Ovary (tissue), 9 donors: Measurements from ENCODE around the gene IGF1R. TPM values are rescaled to one million over a fixed set of nuclear protein-coding genes. Genes with fewer than 3 reads are reported as not detected.

ENCODE experiments used
- DNase-seq, 5 donors: peaks; one replicate each; pipeline ENCODE4 v3.0.0-alpha.2; 2019 to 2020
- H3K27ac ChIP-seq, 2 donors: fragments of 200-600 bp; one replicate each; pipeline versions ENCODE4 v1.5.1 to v1.8.0; 2019 to 2022
- H3K27me3 ChIP-seq: fragments of 200-600 bp; one replicate; pipeline ENCODE4 v1.8.0; 2022
- H3K36me3 ChIP-seq: fragments of 200-600 bp; sonication (generic); one replicate; pipeline ENCODE4 v1.5.1; 2019
- H3K4me1 ChIP-seq: one replicate; pipeline ENCODE4 v1.8.1; 2013; ENCODE audit warnings: mild to moderate bottlenecking, moderate library complexity; ENCODE audit not compliant: insufficient read depth
- H3K4me3 ChIP-seq: fragments of 200-600 bp; sonication (generic); one replicate; pipeline ENCODE4 v1.5.1; 2017
- H3K9me3 ChIP-seq, 2 donors: fragments of 200-600 bp in 1 of 2; sonication (generic) in 1 of 2; one replicate each; pipeline versions ENCODE4 v1.5.1 to v1.8.1; 2013 to 2019; ENCODE audit warnings: mild to moderate bottlenecking in 1 of 2, moderate library complexity in 1 of 2
- CTCF ChIP-seq, 3 donors: fragments of 450-650 bp in 2 of 3; fragments of 200-600 bp in 1 of 3; IDR thresholded peaks; one replicate each; pipeline versions ENCODE4 v1.5.1 to v1.8.0; 2016 to 2022; ENCODE audit warnings: antibody characterized with exemption in 3 of 3, mild to moderate bottlenecking in 1 of 3
- EP300 ChIP-seq: sonication (generic); formaldehyde crosslinking; IDR thresholded peaks from one replicate; pipeline ENCODE4 v1.6.1; 2017; ENCODE audit warnings: antibody characterized with exemption
- POLR2A ChIP-seq: fragments of 450-650 bp; IDR thresholded peaks from one replicate; pipeline ENCODE4 v1.6.1; 2017; ENCODE audit warnings: antibody characterized with exemption, mild to moderate bottlenecking, moderate library complexity
- whole genome bisulfite sequencing, 3 donors: extraction: QIAGEN DNeasy Blood & Tissue Kit in 1 of 3; methylation state at CpG; one replicate each; pipeline versions ENCODE4 v1.1.5 to v1.1.7; 2013 to 2017; 5-methylcytosine and 5-hydroxymethylcytosine counted together
- intact Hi-C, 4 donors: fragments of 100-400 bp; cut with DNase I; formaldehyde crosslinking; loops; one replicate each; pipeline versions ENCODE4 v1.11.0 to v1.15.1; 2022 to 2023
- polyA plus RNA-seq, 2 donors: library from polyadenylated mRNA; stranded (reverse); fragments of 200-250 nt in 1 of 2; fragments of 350-450 nt in 1 of 2; fragmentation: Illumina TruSeq in 1 of 2; extraction: RNeasy Lipid Tissue Mini Kit (QIAGEN cat#74804) in 1 of 2; gene quantifications; one replicate each; pipeline ENCODE4 v1.2.3, GENCODE V29; 2013 to 2014
- total RNA-seq, 7 donors: library from RNA; depleted of rRNA in 2 of 7; stranded (reverse); fragments of >200 nt in 2 of 7; fragmentation: NEBNext Ultra II Directional in 3 of 7; extraction: Animal tissue kit (Norgen Biotek cat#: 25700) in 3 of 7; gene quantifications; one replicate each; pipeline versions ENCODE4 v1.1.0 to v1.2.4, GENCODE V29; 2016 to 2023
- donor health status: DM: no; HTN: no; CAD: no; lungs with moderate emphysema.
- donor health status: DM: no; HTN: no; CAD: no.
- donor health status: Bipolar disorder and iron deficiency.
- donor health status: DM: yes; HTN: yes; CAD: no.
- donor health status: DM: no; HTN: no; CAD: no.
- donor health status: DM: yes; HTN: yes; CAD: no.

The IGF1R gene
- total and polyA plus RNA-seq, 9 donors: 15.4 to 88.7 (median 68.9) TPM

- intact Hi-C loops: no loop called here
- no peak overlapping the region for H3K27ac ChIP-seq
- 96 to 97% (median 97%) methylated on average over 14 of the region's 14 CpGs for WGBS, 3 donors
Measured at GRCh38 chr15:98803228-98804056, 155.1 kb downstream of the IGF1R start.

DNA sequence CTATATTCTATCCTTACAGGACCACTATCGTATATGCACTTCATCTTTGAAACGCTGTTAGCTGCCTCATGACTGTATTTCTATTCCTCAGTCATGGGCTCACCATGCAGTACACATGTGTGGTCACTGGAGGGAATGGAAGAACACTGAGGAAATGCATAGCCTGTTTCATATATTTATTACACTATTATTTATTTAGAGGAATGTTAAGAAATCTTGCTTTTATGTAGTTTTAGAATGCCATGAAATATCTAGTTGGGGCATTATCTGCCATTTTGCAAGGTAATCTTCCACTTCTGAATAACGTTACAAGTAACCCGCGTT lies 155.7 kb downstream of the IGF1R start:
- DNase-seq: no peak
- H3K27ac ChIP-seq: no peak overlapping the region
- peaks cover 30% of the 10 kb centered on the region for H3K4me1 ChIP-seq
- no peaks in the 10 kb centered on the region for H3K27me3 ChIP-seq
- intact Hi-C loops: no loop called here
- no peaks in the 10 kb centered on the region for H3K9me3 ChIP-seq
- no peaks in the 10 kb centered on the region for H3K36me3 ChIP-seq
- WGBS, 3 donors: 90 to 97% (median 94%) methylated on average over 5 of the region's 5 CpGs
- TF ChIP-seq EP300: no peak
- no peak overlapping the region for H3K4me3 ChIP-seq

More at GRCh38 chr15:98803228-98804056, 155.1 kb downstream of the IGF1R start:
- TF ChIP-seq EP300 (no peak), CTCF (IDR thresholded peaks at IDR 0.05) (no peak), POLR2A (no peak)
- no peak for DNase-seq
- H3K27me3 ChIP-seq: no peaks in the 10 kb centered on the region
- peaks cover 34% of the 10 kb centered on the region for H3K4me1 ChIP-seq
- H3K36me3 ChIP-seq: no peaks in the 10 kb centered on the region
- no peaks in the 10 kb centered on the region for H3K9me3 ChIP-seq
- no peak overlapping the region for H3K4me3 ChIP-seq

GRCh38 chr15:98805434-98806274 lies 157.3 kb downstream of the IGF1R start:
- Histone ChIP-seq H3K9me3 (no peaks in the 10 kb centered on the region), H3K4me3 (no peak overlapping the region), H3K27ac (no peak overlapping the region), H3K4me1 (peaks cover 29% of the 10 kb centered on the region), H3K36me3 (no peaks in the 10 kb centered on the region), H3K27me3 (no peaks in the 10 kb centered on the region)
- intact Hi-C loops: no loop called here
- WGBS, 3 donors: 50 to 65% (median 64%) methylated on average over 12 of the region's 12 CpGs
- TF ChIP-seq EP300 (no peak), CTCF (IDR thresholded peaks at IDR 0.05) (peak in 1 of 3 donors; percentile 8), POLR2A (no peak)
- DNase-seq: no peak

DNA sequence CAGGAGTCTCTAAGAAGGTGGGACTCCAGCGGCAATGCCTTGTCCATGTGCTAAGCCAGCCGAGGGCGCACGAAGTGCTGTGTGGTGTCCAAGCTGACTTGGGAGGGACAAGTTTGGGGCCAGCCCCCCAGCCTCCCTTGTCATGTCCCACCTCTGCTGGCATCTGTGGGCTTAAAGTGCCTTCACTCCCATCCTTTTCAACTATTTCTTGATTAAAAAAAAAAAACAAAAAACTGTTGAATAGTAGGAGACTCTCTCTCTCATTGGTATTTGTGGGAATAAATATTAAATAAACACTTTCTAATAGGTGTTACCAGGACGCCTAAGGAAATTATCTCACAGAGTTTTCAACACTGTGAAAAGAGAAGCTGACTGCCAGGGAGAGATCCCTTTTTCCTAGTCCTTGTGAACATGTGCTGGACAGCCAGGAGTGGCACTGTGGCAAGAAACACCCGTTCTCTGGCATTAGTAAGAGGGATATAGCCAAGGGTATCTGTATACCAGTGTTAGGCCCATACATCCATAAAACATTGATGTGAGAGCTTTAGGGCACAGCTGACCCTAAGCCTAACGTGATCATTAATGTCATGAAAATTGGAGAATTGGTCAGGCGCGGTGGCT lies 158.0 kb downstream of the IGF1R start:
- intact Hi-C loops: no loop called here
- no peaks in the 10 kb centered on the region for H3K36me3 ChIP-seq
- WGBS, 3 donors: 91 to 92% (median 91%) methylated on average over 9 of the region's 9 CpGs

More for the DNA sequence above, 158.0 kb downstream of the IGF1R start:
- no peak for TF ChIP-seq EP300
- no peak for TF ChIP-seq CTCF (IDR thresholded peaks at IDR 0.05)
- no peak for TF ChIP-seq POLR2A
- Histone ChIP-seq H3K9me3 (no peaks in the 10 kb centered on the region), H3K27me3 (no peaks in the 10 kb centered on the region), H3K4me1 (peaks cover 25% of the 10 kb centered on the region), H3K27ac (no peak overlapping the region), H3K4me3 (no peak overlapping the region)
- DNase-seq: no peak
